ENCODE results near the gene PFAS.

GRCh38 chr17:8310601-8311123, 61.6 kb downstream of the PFAS start:
- TF ChIP-seq CTCF (IDR thresholded peaks at IDR 0.05 in 4 of 5, conservative IDR thresholded peaks at IDR 0.05 in 1 of 5) (no peak), POLR2A (IDR thresholded peaks at IDR 0.05) (no peak)
